ENCODE measurements around the gene CSF3R. TPM values are rescaled to one million over a fixed set of nuclear protein-coding genes. Genes with fewer than 3 reads are reported as not detected.
"Not testable (repeated sequence)": the region's sequence is repeated elsewhere in the genome, so short reads cannot be mapped to it uniquely, and the experiment has no call there.

CSF3R gene
- total and polyA plus RNA-seq, 2 experiments from 2014 or later: not detected

GRCh38 chr1:36502616-36503015, 19.9 kb upstream of the CSF3R start (continued):
- TF ChIP-seq ZNF114 (CRISPR knock-in tag; IDR thresholded peaks at IDR 0.05): no peak
- TF ChIP-seq NANOG (IDR thresholded peaks at IDR 0.05; ENCODE audit: borderline replicate concordance): no peak
- no peak for TF ChIP-seq REST (IDR thresholded peaks at IDR 0.05; ENCODE audit: unreplicated experiment)
- TF ChIP-seq CREB1 (CRISPR knock-in tag; IDR thresholded peaks at IDR 0.05; ENCODE audit: low read depth): no peak

- H3K27me3 ChIP-seq (ENCODE audit: insufficient read depth); H2AFZ ChIP-seq; H3K79me2 ChIP-seq (replicated peaks; ENCODE audit: insufficient read depth); H3K4me2 ChIP-seq; H3K36me3 Mint-ChIP-seq (ENCODE audit: low read depth); H3K4me3 ChIP-seq; ATAC-seq; H3F3A ChIP-seq (replicated peaks; ENCODE audit: low read depth); H3K9me2 ChIP-seq (ENCODE audit: insufficient read depth); H4K20me1 ChIP-seq (replicated peaks; ENCODE audit: insufficient read depth); H3K4me1 Mint-ChIP-seq; DNase-seq (ENCODE audit: low spot score); H3K27ac ChIP-seq (ENCODE audit: low read depth); H3K4me3 Mint-ChIP-seq; H3K36me3 ChIP-seq (ENCODE audit: insufficient read depth); H3K9me3 Mint-ChIP-seq; H3K4me1 ChIP-seq (ENCODE audit: insufficient read depth); H3K27ac Mint-ChIP-seq; H3K27me3 Mint-ChIP-seq (ENCODE audit: insufficient read depth, low read depth, poor library complexity): not testable (repeated sequence)
These were observed 19.2 kb upstream of the CSF3R start for GRCh38 chr1:36501911-36502310.

GRCh38 chr1:36497207-36497606, 14.5 kb upstream of the CSF3R start:
- no peak for ATAC-seq
- H3K9me3 Mint-ChIP-seq: no peaks in the 10 kb centered on the region
- no peak for TF ChIP-seq EZH2phosphoT487 (IDR thresholded peaks at IDR 0.05; ENCODE audit: unreplicated experiment)
- no peak for TF ChIP-seq NANOG (IDR thresholded peaks at IDR 0.05; ENCODE audit: borderline replicate concordance)
- no peak for TF ChIP-seq ZNF331 (CRISPR knock-in tag; IDR thresholded peaks at IDR 0.05; ENCODE audit: low read depth)
- no peak for TF ChIP-seq STAT1 (IDR thresholded peaks at IDR 0.05; ENCODE audit: unreplicated experiment)
- TF ChIP-seq REST (IDR thresholded peaks at IDR 0.05; ENCODE audit: unreplicated experiment): no peak
- TF ChIP-seq JUNB (IDR thresholded peaks at IDR 0.05; ENCODE audit: unreplicated experiment): no peak
- TF ChIP-seq CREB1 (CRISPR knock-in tag; IDR thresholded peaks at IDR 0.05; ENCODE audit: low read depth): no peak
- TF ChIP-seq EZH2 (IDR thresholded peaks at IDR 0.05; ENCODE audit: low read depth, unreplicated experiment): no peak
- TF ChIP-seq CTCF (conservative IDR thresholded peaks at IDR 0.05; ENCODE audit: low read depth in 2 of 2): no peak
- no peak for TF ChIP-seq POLR2AphosphoS5 (IDR thresholded peaks at IDR 0.05; ENCODE audit: low read depth)
- no peak for TF ChIP-seq ZNF114 (CRISPR knock-in tag; IDR thresholded peaks at IDR 0.05)

More at GRCh38 chr1:36497207-36497606, 14.5 kb upstream of the CSF3R start:
- Histone ChIP-seq H3K4me1 (ENCODE audit: insufficient read depth) (no peaks in the 10 kb centered on the region), H3K4me3 (no peak overlapping the region), H3K27ac (ENCODE audit: low read depth) (no peak overlapping the region), H2AFZ (no peak overlapping the region), H3K4me2 (no peak overlapping the region), H3K79me2 (replicated peaks; ENCODE audit: insufficient read depth) (no peaks in the 10 kb centered on the region), H3F3A (replicated peaks; ENCODE audit: low read depth) (no peaks in the 10 kb centered on the region), H3K9me2 (ENCODE audit: insufficient read depth) (no peaks in the 10 kb centered on the region), H3K36me3 (ENCODE audit: insufficient read depth) (no peaks in the 10 kb centered on the region), H4K20me1 (replicated peaks; ENCODE audit: insufficient read depth) (no peaks in the 10 kb centered on the region), H3K27me3 (ENCODE audit: insufficient read depth) (no peaks in the 10 kb centered on the region)
- H3K27me3 Mint-ChIP-seq (ENCODE audit: insufficient read depth, low read depth, poor library complexity): peaks cover 12% of the 10 kb centered on the region
- no peak overlapping the region for H3K4me3 Mint-ChIP-seq
- DNase-seq (ENCODE audit: low spot score): no peak
- no peaks in the 10 kb centered on the region for H3K36me3 Mint-ChIP-seq (ENCODE audit: low read depth)
- H3K4me1 Mint-ChIP-seq: no peaks in the 10 kb centered on the region
- H3K27ac Mint-ChIP-seq: no peak overlapping the region
